Thyroid gland (tissue), 4 donors: Measurements from ENCODE around the gene FCRLB. TPM values are rescaled to one million over a fixed set of nuclear protein-coding genes. Genes with fewer than 3 reads are reported as not detected.

Experiments used
- DNase-seq, 2 donors: peaks; one replicate each; pipeline ENCODE4 v3.0.0-alpha.2; 2019
- H3K27ac ChIP-seq, 3 donors: fragments of 200-600 bp; sonication (generic); 1 replicate in 2 of 3; 2 replicates in 1 of 3; pipeline ENCODE4 v1.5.1; 2016 to 2019; ENCODE audit warnings: mild to moderate bottlenecking in 1 of 3, moderate library complexity in 1 of 3
- H3K27me3 ChIP-seq: fragments of 200-600 bp; sonication (generic); one replicate; pipeline ENCODE4 v1.5.1; 2019
- H3K36me3 ChIP-seq, 2 donors: fragments of 200-600 bp; sonication (generic); one replicate each; pipeline ENCODE4 v1.5.1; 2016 to 2019
- H3K4me1 ChIP-seq, 2 donors: fragments of 200-600 bp; sonication (generic); one replicate each; pipeline ENCODE4 v1.5.1; 2017 to 2019
- H3K4me3 ChIP-seq, 3 donors: fragments of 200-600 bp; sonication (generic); replicated peaks in 1 of 3; 1 replicate in 2 of 3; 2 replicates in 1 of 3; pipeline ENCODE4 v1.5.1; 2016; ENCODE audit warnings: mild to moderate bottlenecking in 1 of 3
- H3K9me3 ChIP-seq: fragments of 200-600 bp; sonication (generic); one replicate; pipeline ENCODE4 v1.5.1; 2017
- CTCF ChIP-seq, 6 experiments: fragments of 200-600 bp in 3 of 6; fragments of 450-650 bp in 3 of 6; sonication (generic) in 3 of 6; IDR thresholded peaks; one replicate each; pipeline ENCODE4 v1.5.1; 2016 to 2019; ENCODE audit warnings: antibody characterized with exemption in 6 of 6, mild to moderate bottlenecking in 2 of 6, inconsistent platforms in 1 of 6, moderate library complexity in 1 of 6
- POLR2A ChIP-seq, 2 donors: fragments of 450-650 bp; IDR thresholded peaks; one replicate each; pipeline ENCODE4 v1.6.1; 2017; ENCODE audit warnings: antibody characterized with exemption in 2 of 2, mild to moderate bottlenecking in 2 of 2, moderate library complexity in 1 of 2
- WGBS, 2 donors: methylation state at CpG; one replicate each; pipeline ENCODE4 v1.1.5; 2017; 5-methylcytosine and 5-hydroxymethylcytosine counted together
- intact Hi-C: fragments of 100-400 bp; cut with DNase I; formaldehyde crosslinking; loops from one replicate; pipeline ENCODE4 v1.15.1; 2023
- small RNA-seq: library from RNA; depleted of rRNA; stranded (forward); fragments of <200 nt; gene quantifications from one replicate; pipeline ENCODE3, GENCODE V24; 2016
- total RNA-seq, 4 donors: library from RNA; depleted of rRNA; stranded (reverse); fragments of >200 nt; gene quantifications; one replicate each; pipeline ENCODE4 v1.2.3, GENCODE V29; 2016

The FCRLB gene
- total RNA-seq, 4 donors from 2014 or later: 0.67 to 2.4 (median 0.89) TPM; not detected in 1

GRCh38 chr1:161771973-161772372 lies 50.6 kb downstream of the FCRLB start:
- TF ChIP-seq CTCF (IDR thresholded peaks at IDR 0.05): no peak
- no peak for TF ChIP-seq POLR2A (IDR thresholded peaks at IDR 0.05)
- Histone ChIP-seq H3K27ac (no peak overlapping the region), H3K4me3 (no peak overlapping the region), H3K36me3 (no peaks in the 10 kb centered on the region), H3K27me3 (no peaks in the 10 kb centered on the region), H3K9me3 (no peaks in the 10 kb centered on the region), H3K4me1 (peaks cover 6 to 24% of the 10 kb centered on the region in 2 donors)
- DNase-seq: no peak
- intact Hi-C loops: no loop called here
- 78 to 83% methylated on average over 2 of the region's 2 CpGs for WGBS, 2 donors

GRCh38 chr1:161772397-161772796 lies 51.1 kb downstream of the FCRLB start:
- DNase-seq: no peak
- TF ChIP-seq POLR2A (IDR thresholded peaks at IDR 0.05) (no peak), CTCF (IDR thresholded peaks at IDR 0.05) (no peak)
- H3K4me1 ChIP-seq: peaks cover 1 to 20% of the 10 kb centered on the region in 2 donors
- intact Hi-C loops: no loop called here
- H3K9me3 ChIP-seq: no peaks in the 10 kb centered on the region
- no peaks in the 10 kb centered on the region for H3K27me3 ChIP-seq
- no peak overlapping the region for H3K4me3 ChIP-seq
- H3K36me3 ChIP-seq: no peaks in the 10 kb centered on the region
- H3K27ac ChIP-seq: no peak overlapping the region

- Histone ChIP-seq H3K9me3 (no peaks in the 10 kb centered on the region), H3K36me3 (no peaks in the 10 kb centered on the region), H3K27me3 (no peaks in the 10 kb centered on the region), H3K4me3 (no peak overlapping the region), H3K27ac (no peak overlapping the region), H3K4me1 (peaks cover 0 to 12% of the 10 kb centered on the region in 2 donors)
- WGBS, 2 donors: 73 to 79% methylated on average over 4 of the region's 4 CpGs
- no peak for TF ChIP-seq CTCF (IDR thresholded peaks at IDR 0.05)
- TF ChIP-seq POLR2A (IDR thresholded peaks at IDR 0.05): no peak
- intact Hi-C loops: no loop called here
- DNase-seq: no peak
These were observed 52.4 kb downstream of the FCRLB start for GRCh38 chr1:161773791-161774190.

GRCh38 chr1:161777261-161777660 lies 55.9 kb downstream of the FCRLB start:
- intact Hi-C loops: no loop called here

More at GRCh38 chr1:161777261-161777660, 55.9 kb downstream of the FCRLB start:
- H3K36me3 ChIP-seq: no peaks in the 10 kb centered on the region
- no peaks in the 10 kb centered on the region for H3K27me3 ChIP-seq
- WGBS, 2 donors: 90 to 92% methylated on average over 2 of the region's 2 CpGs
- H3K4me3 ChIP-seq: no peak overlapping the region
- TF ChIP-seq POLR2A (IDR thresholded peaks at IDR 0.05) (no peak), CTCF (IDR thresholded peaks at IDR 0.05) (no peak)
- no peak overlapping the region for H3K27ac ChIP-seq
- no peak for DNase-seq
- H3K9me3 ChIP-seq: no peaks in the 10 kb centered on the region
- H3K4me1 ChIP-seq: peaks cover 0 to 2% of the 10 kb centered on the region in 2 donors

Small RNA genes within 50 kb of the gene (small RNA-seq; reads per million reads assigned to genes)
- gene RF00019 (not detected), gene RN7SL466P (not detected)

Other genes with a start within 250 kb of the FCRLB start
- gene FCGR2A, start 216.1 kb upstream of the FCRLB start, total RNA-seq: 10 to 100 TPM in 3 of 4 donors, 1 to 10 TPM in 1; 8.5 to 63.7 (median 17.0) TPM
- 1 to 10 TPM in 3 of 4 donors, under 1 TPM in 1; 0.75 to 4.7 (median 2.7) TPM for gene HSPA6, start 197.0 kb upstream of the FCRLB start, total RNA-seq
- 10 to 100 TPM in 1 of 4 donors, 1 to 10 TPM in 3; 1.7 to 11.7 (median 7.6) TPM for gene FCGR3A, start 171.7 kb upstream of the FCRLB start, total RNA-seq
- 1 to 10 TPM in 2 of 4 donors, under 1 TPM in 1, not detected in 1; 0.83 to 1.1 (median 1.0) TPM for gene FCGR3B, start 90.4 kb upstream of the FCRLB start, total RNA-seq
- 10 to 100 TPM in 2 of 4 donors, 1 to 10 TPM in 2; 4.1 to 12.0 (median 7.7) TPM for gene FCGR2B, start 58.4 kb upstream of the FCRLB start, total RNA-seq
- not detected for gene FCRLA, start 14.3 kb upstream of the FCRLB start, total RNA-seq
- 10 to 100 TPM; 36.6 to 53.7 (median 39.8) TPM for gene DUSP12, start 28.2 kb downstream of the FCRLB start, total RNA-seq
- 10 to 100 TPM; 35.8 to 45.6 (median 38.7) TPM for gene ATF6, start 44.8 kb downstream of the FCRLB start, total RNA-seq